Measurements from ENCODE around the gene NFYC.

NFYC gene

GRCh38 chr1:40709100-40709801 lies 17.7 kb downstream of the NFYC start:
- no peaks in the 10 kb centered on the region for H3K27me3 ChIP-seq (ENCODE audit: insufficient read depth, low read length, poor library complexity, severe bottlenecking)
- peaks cover 96% of the 10 kb centered on the region for H3K79me2 ChIP-seq (ENCODE audit: insufficient read depth, low read length)
- TF ChIP-seq CTCF (conservative IDR thresholded peaks at IDR 0.05; ENCODE audit: low read length) (no peak), EZH2phosphoT487 (IDR thresholded peaks at IDR 0.05; ENCODE audit: borderline replicate concordance) (no peak)
- no peaks in the 10 kb centered on the region for H3K9me3 ChIP-seq (ENCODE audit: insufficient read depth, low read depth, low read length)
- H3K4me1 ChIP-seq (ENCODE audit: insufficient read depth, low read length, poor library complexity, severe bottlenecking): peaks cover 57% of the 10 kb centered on the region
- peak overlapping the region; percentile 14; the same call in 1 of the 2 replicates for H2AFZ ChIP-seq (ENCODE audit: low read length)
- peak overlapping the region; percentile 92 for H3K4me2 ChIP-seq (ENCODE audit: low read depth, low read length, poor library complexity, severe bottlenecking)
- 0 out of 2 replicates have a peak, but pooled peaks cover 5% of the 10 kb centered on the region for H3F3A ChIP-seq (ENCODE audit: low read depth)
- H3K4me3 ChIP-seq (ENCODE audit: low read length, poor library complexity, severe bottlenecking): peak overlapping the region; percentile 81
- no peaks in the 10 kb centered on the region; the same call in 1 of the 2 replicates for H3K36me3 ChIP-seq (ENCODE audit: insufficient read depth, low read length)
- no peaks in the 10 kb centered on the region for H3K9me2 ChIP-seq (replicated peaks; ENCODE audit: low read depth, low read length)
- peaks cover 21% of the 10 kb centered on the region for H4K20me1 ChIP-seq (ENCODE audit: insufficient read depth, low read length, poor library complexity, severe bottlenecking)
- peak overlapping the region; percentile 80 for H3K9ac ChIP-seq (ENCODE audit: low read depth, low read length, poor library complexity, severe bottlenecking)

DNA sequence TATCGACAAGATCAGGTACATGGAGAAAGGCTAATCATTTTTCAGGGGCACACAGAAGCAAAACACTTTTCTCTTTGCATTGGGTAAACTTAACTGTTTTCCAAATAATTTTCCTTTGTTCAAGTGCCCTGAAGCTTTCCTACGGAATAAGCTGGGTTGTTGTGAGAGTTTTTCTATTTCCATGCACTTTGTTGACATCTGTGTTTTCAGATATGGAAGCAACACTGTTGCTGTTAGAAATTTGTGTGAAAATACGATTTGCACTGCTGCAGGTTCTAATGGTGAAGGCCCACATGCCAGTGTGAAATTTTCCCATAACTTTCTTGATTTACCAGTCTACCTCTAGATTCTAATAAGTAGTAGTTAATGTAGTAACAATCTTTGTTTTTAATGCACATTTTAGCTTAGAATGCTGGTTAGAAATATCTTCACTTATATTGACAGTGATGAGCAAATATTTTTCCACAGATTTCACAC lies 18.3 kb downstream of the NFYC start:
- Histone ChIP-seq H3K9me3 (ENCODE audit: insufficient read depth, low read depth, low read length) (no peaks in the 10 kb centered on the region), H3K4me1 (ENCODE audit: insufficient read depth, low read length, poor library complexity, severe bottlenecking) (peaks cover 56% of the 10 kb centered on the region), H4K20me1 (ENCODE audit: insufficient read depth, low read length, poor library complexity, severe bottlenecking) (peaks cover 22% of the 10 kb centered on the region), H3K9ac (ENCODE audit: low read depth, low read length, poor library complexity, severe bottlenecking) (peak overlapping the region; percentile 80), H3K36me3 (ENCODE audit: insufficient read depth, low read length) (no peaks in the 10 kb centered on the region; the same call in 1 of the 2 replicates), H3F3A (ENCODE audit: low read depth) (0 out of 2 replicates have a peak, but pooled peaks cover 5% of the 10 kb centered on the region), H3K79me2 (ENCODE audit: insufficient read depth, low read length) (peaks cover 96% of the 10 kb centered on the region), H3K4me2 (ENCODE audit: low read depth, low read length, poor library complexity, severe bottlenecking) (peak overlapping the region; percentile 92), H2AFZ (ENCODE audit: low read length) (no peak overlapping the region), H3K27me3 (ENCODE audit: insufficient read depth, low read length, poor library complexity, severe bottlenecking) (no peaks in the 10 kb centered on the region), H3K4me3 (ENCODE audit: low read length, poor library complexity, severe bottlenecking) (peak overlapping the region; percentile 81), H3K9me2 (replicated peaks; ENCODE audit: low read depth, low read length) (no peaks in the 10 kb centered on the region)
- TF ChIP-seq EZH2phosphoT487 (IDR thresholded peaks at IDR 0.05; ENCODE audit: borderline replicate concordance): no peak
- TF ChIP-seq CTCF (conservative IDR thresholded peaks at IDR 0.05; ENCODE audit: low read length): no peak

DNA sequence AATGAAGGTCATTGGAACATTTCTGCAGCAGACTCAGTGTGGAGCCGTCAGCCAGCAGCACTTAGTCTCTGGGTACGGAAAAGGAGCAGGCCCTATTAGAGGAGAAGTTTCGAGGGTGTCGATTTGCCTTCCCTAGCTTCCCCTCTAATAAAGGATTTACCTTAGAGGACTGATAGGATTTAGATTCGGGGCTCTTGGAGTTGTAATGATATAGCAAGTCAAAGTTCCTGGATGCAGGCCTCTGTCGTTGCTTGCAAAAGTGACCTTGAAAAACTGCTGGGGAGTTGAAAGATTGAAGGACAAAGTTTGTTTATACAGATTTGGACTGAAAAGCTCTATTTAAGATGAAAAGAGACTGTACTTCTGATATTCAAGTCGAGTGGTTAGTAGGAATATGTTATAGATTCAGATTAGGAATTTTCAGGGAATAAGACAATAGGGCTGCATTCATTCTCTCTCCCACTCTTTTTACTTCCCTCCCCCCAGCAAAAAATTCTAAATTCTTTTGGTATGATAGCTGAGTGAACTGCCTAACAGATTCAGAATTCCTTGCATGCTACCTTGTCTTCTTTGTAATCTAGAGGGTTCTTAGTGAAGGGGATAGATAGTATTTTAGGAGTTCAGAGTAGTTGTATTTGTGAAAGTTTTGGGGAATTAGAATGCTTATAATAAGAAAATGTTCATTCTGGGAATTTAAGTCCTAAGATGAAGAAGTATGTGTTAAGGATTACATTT lies 19.2 kb downstream of the NFYC start:
- Histone ChIP-seq H2AFZ (ENCODE audit: low read length) (no peak overlapping the region), H3K4me2 (ENCODE audit: low read depth, low read length, poor library complexity, severe bottlenecking) (peak overlapping the region; percentile 92), H3K36me3 (ENCODE audit: insufficient read depth, low read length) (no peaks in the 10 kb centered on the region; the same call in 1 of the 2 replicates), H3K79me2 (ENCODE audit: insufficient read depth, low read length) (peaks cover 95% of the 10 kb centered on the region), H3K4me3 (ENCODE audit: low read length, poor library complexity, severe bottlenecking) (peak overlapping the region; percentile 81), H3K9me2 (replicated peaks; ENCODE audit: low read depth, low read length) (no peaks in the 10 kb centered on the region), H3F3A (ENCODE audit: low read depth) (0 out of 2 replicates have a peak, but pooled peaks cover 5% of the 10 kb centered on the region), H3K9ac (ENCODE audit: low read depth, low read length, poor library complexity, severe bottlenecking) (peak overlapping the region; percentile 80), H3K27me3 (ENCODE audit: insufficient read depth, low read length, poor library complexity, severe bottlenecking) (no peaks in the 10 kb centered on the region), H3K4me1 (ENCODE audit: insufficient read depth, low read length, poor library complexity, severe bottlenecking) (peaks cover 55% of the 10 kb centered on the region), H4K20me1 (ENCODE audit: insufficient read depth, low read length, poor library complexity, severe bottlenecking) (peaks cover 22% of the 10 kb centered on the region), H3K9me3 (ENCODE audit: insufficient read depth, low read depth, low read length) (no peaks in the 10 kb centered on the region)
- TF ChIP-seq EZH2phosphoT487 (IDR thresholded peaks at IDR 0.05; ENCODE audit: borderline replicate concordance) (no peak), CTCF (conservative IDR thresholded peaks at IDR 0.05; ENCODE audit: low read length) (no peak)
